Stimulated activated CD4-positive, alpha-beta T cell treated with anti-CD3 and anti-CD28 coated beads, Interleukin-15, amount 100 ng/mL, for 1 hour (primary cell): ENCODE results near the gene FBXO9.

Source experiments
- DNase-seq, 2 donors: peaks; one replicate each; pipeline ENCODE4 v3.0.0-alpha.2; 2020; ENCODE audit warnings: low read depth in 1 of 2, low spot score in 1 of 2

FBXO9 gene

GRCh38 chr6:53065266-53066076 lies at the start of gene FBXO9:
TSS of gene FBXO9 (plus strand) at chr6:53065404. CDS start at chr6:53065790, 386 bp downstream.
- peak; percentile 62 to 67 for DNase-seq

GRCh38 chr6:53015486-53015885 lies 49.7 kb upstream of the FBXO9 start:
- DNase-seq = no peak

- DNase-seq = no peak
Measured at GRCh38 chr6:53018446-53018845, 46.8 kb upstream of the FBXO9 start.

- no peak for DNase-seq
Measured at GRCh38 chr6:53020005-53020744, 45.0 kb upstream of the FBXO9 start.

GRCh38 chr6:53023323-53023722 lies 41.9 kb upstream of the FBXO9 start:
- no peak for DNase-seq

GRCh38 chr6:53026526-53026925 lies 38.7 kb upstream of the FBXO9 start:
- no peak for DNase-seq

GRCh38 chr6:53027131-53027718 lies 38.0 kb upstream of the FBXO9 start:
- no peak for DNase-seq

- no peak for DNase-seq
Measured at GRCh38 chr6:53028467-53028866, 36.7 kb upstream of the FBXO9 start.

- no peak for DNase-seq
Measured at GRCh38 chr6:53029257-53029656, 35.9 kb upstream of the FBXO9 start.

- DNase-seq = no peak
Measured at GRCh38 chr6:53029761-53030160, 35.4 kb upstream of the FBXO9 start.

- DNase-seq = no peak
Measured at GRCh38 chr6:53031281-53031680, 33.9 kb upstream of the FBXO9 start.

GRCh38 chr6:53032849-53033248 lies 32.4 kb upstream of the FBXO9 start:
- DNase-seq = no peak

GRCh38 chr6:53033764-53034163 lies 31.4 kb upstream of the FBXO9 start:
- DNase-seq = no peak

- DNase-seq = no peak
Measured at GRCh38 chr6:53035549-53036213, 29.5 kb upstream of the FBXO9 start.

- no peak for DNase-seq
Measured at GRCh38 chr6:53038141-53038540, 27.1 kb upstream of the FBXO9 start.

GRCh38 chr6:53038596-53038995 lies 26.6 kb upstream of the FBXO9 start:
- no peak for DNase-seq

- no peak for DNase-seq
Measured at GRCh38 chr6:53041356-53041755, 23.8 kb upstream of the FBXO9 start.

GRCh38 chr6:53042112-53042511 lies 23.1 kb upstream of the FBXO9 start:
- DNase-seq = no peak

GRCh38 chr6:53043581-53043980 lies 21.6 kb upstream of the FBXO9 start:
- DNase-seq = no peak

- no peak for DNase-seq
Measured at GRCh38 chr6:53044071-53044470, 21.1 kb upstream of the FBXO9 start.

- no peak for DNase-seq
Measured at GRCh38 chr6:53044572-53044971, 20.6 kb upstream of the FBXO9 start.
